Osteocyte (in vitro differentiated cells): Measurements from ENCODE around the gene MAP3K7CL. TPM values are rescaled to one million over a fixed set of nuclear protein-coding genes. Genes with fewer than 3 reads are reported as not detected.
"Not testable (repeated sequence)": the region's sequence is repeated elsewhere in the genome, so short reads cannot be mapped to it uniquely, and the experiment has no call there.

Source experiments
- DNase-seq: peaks from one replicate; pipeline ENCODE4 v3.0.0; 2021; ENCODE audit warnings: mixed read lengths; ENCODE audit not compliant: unreplicated experiment; ENCODE audit errors: extremely low spot score
- H3K27ac Mint-ChIP-seq: one replicate; pipeline ENCODE4 v1.8.0; 2021; ENCODE audit warnings: mild to moderate bottlenecking, mixed read lengths; ENCODE audit not compliant: unreplicated experiment
- H3K27me3 Mint-ChIP-seq: one replicate; pipeline ENCODE4 v1.8.0; 2021; ENCODE audit warnings: mixed read lengths; ENCODE audit not compliant: unreplicated experiment
- H3K36me3 Mint-ChIP-seq: one replicate; pipeline ENCODE4 v1.8.0; 2021; ENCODE audit warnings: mixed read lengths; ENCODE audit not compliant: unreplicated experiment
- H3K4me1 Mint-ChIP-seq: one replicate; pipeline ENCODE4 v1.8.0; 2021; ENCODE audit warnings: mixed read lengths; ENCODE audit not compliant: unreplicated experiment
- H3K4me3 Mint-ChIP-seq: one replicate; pipeline ENCODE4 v1.8.0; 2021; ENCODE audit warnings: mild to moderate bottlenecking, moderate library complexity, mixed read lengths; ENCODE audit not compliant: unreplicated experiment
- H3K9me3 Mint-ChIP-seq: one replicate; pipeline ENCODE4 v1.8.0; 2021; ENCODE audit warnings: mixed read lengths; ENCODE audit not compliant: unreplicated experiment
- total RNA-seq: library from RNA; stranded (reverse); gene quantifications from 2 replicates; pipeline ENCODE4 v1.2.1, GENCODE V29; 2021
- TF ChIP-seq, protein P1 (sequence below): fragments of 200-600 bp; sonication (generic); IDR thresholded peaks from 2 replicates; pipeline ENCODE4 v1.5.0; 2021; ENCODE audit warnings: antibody characterized with exemption, mild to moderate bottlenecking, moderate library complexity

Gene MAP3K7CL
- total RNA-seq, 1 donor from 2014 or later, result 1.8 TPM

DNA sequence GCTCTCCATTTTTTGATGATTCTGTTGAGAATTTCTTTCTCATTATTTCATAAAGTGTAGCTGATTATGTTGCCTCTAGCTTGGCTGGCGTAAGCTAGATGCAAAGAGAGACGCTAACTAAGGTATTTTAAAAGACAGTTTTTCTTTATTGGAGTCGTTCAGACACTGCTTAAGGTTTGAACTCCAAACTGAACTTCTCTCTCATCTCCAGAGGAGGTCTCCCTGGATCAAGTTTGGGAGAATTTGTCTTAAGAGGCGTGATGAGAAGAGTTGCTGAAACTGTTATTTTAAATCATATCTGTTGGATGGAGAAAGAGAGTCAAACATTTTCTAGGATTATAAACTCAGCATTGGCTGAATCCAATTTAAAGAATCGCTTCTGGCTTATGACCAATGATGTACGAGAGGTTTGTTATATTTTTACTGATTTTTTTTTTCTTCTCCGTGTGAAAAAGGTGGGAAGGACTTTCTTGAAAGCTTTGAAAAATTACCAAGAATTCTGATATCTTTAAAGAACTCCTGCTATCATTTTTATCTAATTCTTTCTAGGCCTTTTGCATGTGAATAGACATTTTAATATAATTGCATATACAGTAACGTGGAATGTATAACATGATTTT is 34.0 kb downstream of the MAP3K7CL start:
- Mint-ChIP-seq H3K4me1 (peaks cover 37% of the 10 kb centered on the region), H3K27ac (peak overlapping the region; percentile 60), H3K36me3 (peaks cover 3% of the 10 kb centered on the region), H3K9me3 (peaks cover 5% of the 10 kb centered on the region), H3K4me3 (no peak overlapping the region), H3K27me3 (no peaks in the 10 kb centered on the region)
- TF ChIP-seq, protein P1, sequence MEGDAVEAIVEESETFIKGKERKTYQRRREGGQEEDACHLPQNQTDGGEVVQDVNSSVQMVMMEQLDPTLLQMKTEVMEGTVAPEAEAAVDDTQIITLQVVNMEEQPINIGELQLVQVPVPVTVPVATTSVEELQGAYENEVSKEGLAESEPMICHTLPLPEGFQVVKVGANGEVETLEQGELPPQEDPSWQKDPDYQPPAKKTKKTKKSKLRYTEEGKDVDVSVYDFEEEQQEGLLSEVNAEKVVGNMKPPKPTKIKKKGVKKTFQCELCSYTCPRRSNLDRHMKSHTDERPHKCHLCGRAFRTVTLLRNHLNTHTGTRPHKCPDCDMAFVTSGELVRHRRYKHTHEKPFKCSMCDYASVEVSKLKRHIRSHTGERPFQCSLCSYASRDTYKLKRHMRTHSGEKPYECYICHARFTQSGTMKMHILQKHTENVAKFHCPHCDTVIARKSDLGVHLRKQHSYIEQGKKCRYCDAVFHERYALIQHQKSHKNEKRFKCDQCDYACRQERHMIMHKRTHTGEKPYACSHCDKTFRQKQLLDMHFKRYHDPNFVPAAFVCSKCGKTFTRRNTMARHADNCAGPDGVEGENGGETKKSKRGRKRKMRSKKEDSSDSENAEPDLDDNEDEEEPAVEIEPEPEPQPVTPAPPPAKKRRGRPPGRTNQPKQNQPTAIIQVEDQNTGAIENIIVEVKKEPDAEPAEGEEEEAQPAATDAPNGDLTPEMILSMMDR, result peak; percentile 88
- no peak for DNase-seq

DNA sequence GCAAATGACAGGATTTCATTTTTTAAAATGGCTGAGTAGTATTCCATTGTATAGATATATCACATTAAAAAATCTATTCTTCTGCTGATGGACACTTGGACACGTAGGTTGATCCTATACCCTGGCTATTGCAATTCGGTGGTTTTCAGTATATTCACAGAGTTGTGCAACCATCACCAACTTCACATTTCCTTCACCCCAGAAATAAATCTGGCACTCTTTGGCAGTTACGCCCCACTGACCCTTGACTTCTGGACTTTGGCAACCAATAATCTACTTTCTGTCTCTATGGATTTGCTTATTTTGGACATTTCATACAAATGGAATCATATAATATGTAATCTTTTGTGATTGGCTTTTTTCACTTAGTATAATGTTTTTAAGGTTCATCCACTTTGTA is 35.9 kb downstream of the MAP3K7CL start:
- no peak overlapping the region for H3K4me3 Mint-ChIP-seq
- H3K36me3 Mint-ChIP-seq, result peaks cover 3% of the 10 kb centered on the region
- peaks cover 38% of the 10 kb centered on the region for H3K4me1 Mint-ChIP-seq
- no peaks in the 10 kb centered on the region for H3K27me3 Mint-ChIP-seq
- peaks cover 5% of the 10 kb centered on the region for H3K9me3 Mint-ChIP-seq
- no peak for DNase-seq
- TF ChIP-seq, protein P1, result no peak
- H3K27ac Mint-ChIP-seq, result no peak overlapping the region

DNA sequence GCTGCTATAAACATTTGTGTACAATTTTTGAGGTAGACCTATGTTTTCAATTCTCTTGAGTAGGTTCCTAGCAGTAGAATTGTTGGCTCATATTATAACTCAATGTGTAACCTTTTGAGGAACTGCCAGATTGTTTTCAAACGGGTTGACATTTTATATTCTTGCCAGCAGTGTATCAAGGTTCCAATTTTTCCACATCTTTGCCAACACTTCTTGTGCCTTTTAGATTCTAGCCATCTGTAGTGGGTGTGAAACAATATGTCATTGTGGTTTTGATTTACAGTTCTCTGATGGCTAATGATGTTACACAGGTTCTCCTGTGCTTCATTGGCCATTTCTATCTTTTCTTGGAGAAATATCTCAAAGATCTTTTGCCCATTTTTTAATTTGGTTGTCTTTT is 36.4 kb downstream of the MAP3K7CL start:
- DNase-seq, result no peak
- Mint-ChIP-seq H3K4me1 (peaks cover 35% of the 10 kb centered on the region), H3K27me3 (no peaks in the 10 kb centered on the region), H3K9me3 (peaks cover 2% of the 10 kb centered on the region), H3K27ac (no peak overlapping the region), H3K4me3 (no peak overlapping the region), H3K36me3 (peaks cover 2% of the 10 kb centered on the region)
- TF ChIP-seq, protein P1, result no peak

DNA sequence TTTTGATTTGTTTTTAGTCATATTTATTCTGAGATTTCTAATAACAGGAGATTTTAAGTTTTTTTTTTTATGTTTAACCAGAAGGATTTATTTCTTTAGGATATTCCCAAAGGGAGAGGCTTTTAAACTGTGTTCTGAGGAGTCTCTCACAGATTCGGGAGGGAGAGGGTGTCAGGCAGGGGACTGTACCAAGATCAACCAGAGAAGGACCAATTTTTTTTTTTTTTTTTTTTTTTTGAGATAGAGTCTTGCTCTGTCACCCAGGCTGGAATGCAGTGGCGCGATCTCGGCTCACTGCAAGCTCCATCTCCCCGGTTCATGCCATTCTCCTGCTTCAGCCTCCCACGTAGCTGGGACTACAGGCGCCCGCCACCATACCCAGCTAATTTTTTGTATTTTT is 37.0 kb downstream of the MAP3K7CL start:
- H3K27me3 Mint-ChIP-seq, H3K36me3 Mint-ChIP-seq, DNase-seq, H3K4me3 Mint-ChIP-seq, H3K27ac Mint-ChIP-seq, H3K9me3 Mint-ChIP-seq: not testable (repeated sequence)
- H3K4me1 Mint-ChIP-seq, result peaks cover 29% of the 10 kb centered on the region

DNA sequence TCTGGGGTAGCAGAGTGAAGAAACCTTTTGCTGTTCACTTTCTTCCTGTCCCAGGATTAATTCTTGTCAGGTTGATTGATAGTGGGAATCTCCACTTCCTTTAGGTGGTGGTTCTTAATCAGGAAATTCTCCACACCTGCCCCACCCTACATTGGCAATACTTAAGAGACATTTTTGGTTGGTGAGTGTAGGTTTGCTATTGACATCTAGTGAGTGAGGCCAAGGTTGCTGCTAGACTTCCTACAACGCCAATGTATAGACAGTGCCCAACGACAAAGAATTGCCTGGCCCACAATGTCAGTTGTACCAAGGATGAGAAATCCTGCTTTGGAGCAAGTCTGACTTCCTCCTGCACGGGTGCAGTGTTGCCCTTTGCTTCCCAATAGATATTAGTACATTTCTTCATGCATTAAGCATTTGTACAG is 38.5 kb downstream of the MAP3K7CL start:
- DNase-seq, result no peak
- H3K4me3 Mint-ChIP-seq, result no peak overlapping the region
- H3K27ac Mint-ChIP-seq, result no peak overlapping the region
- no peaks in the 10 kb centered on the region for H3K27me3 Mint-ChIP-seq
- peaks cover 16% of the 10 kb centered on the region for H3K4me1 Mint-ChIP-seq
- no peaks in the 10 kb centered on the region for H3K9me3 Mint-ChIP-seq
- TF ChIP-seq, protein P1, result no peak
- no peaks in the 10 kb centered on the region for H3K36me3 Mint-ChIP-seq

DNA sequence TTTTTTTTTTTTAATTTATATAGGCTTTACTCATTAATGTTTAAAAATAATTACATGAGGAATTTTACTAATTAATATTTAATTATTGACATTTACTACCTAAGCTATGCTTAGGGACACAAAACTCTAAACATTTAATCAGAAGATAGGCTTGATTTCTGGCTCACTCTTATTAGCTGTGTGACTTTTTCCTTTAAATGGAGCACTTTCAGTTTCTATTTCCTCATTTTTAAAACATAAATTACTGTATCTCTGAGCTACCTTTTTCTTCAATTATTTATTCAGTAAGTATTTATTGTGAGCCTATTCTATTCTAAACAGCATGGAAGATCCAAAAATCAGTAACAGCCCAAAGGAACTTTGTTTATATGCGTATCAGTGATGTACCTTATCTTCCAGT is 40.5 kb downstream of the MAP3K7CL start:
- Mint-ChIP-seq H3K9me3 (no peaks in the 10 kb centered on the region), H3K36me3 (no peaks in the 10 kb centered on the region), H3K4me1 (peaks cover 25% of the 10 kb centered on the region), H3K4me3 (no peak overlapping the region), H3K27me3 (no peaks in the 10 kb centered on the region), H3K27ac (peak overlapping the region; percentile 43)
- TF ChIP-seq, protein P1, result no peak
- no peak for DNase-seq
